OCI-LY1 (cell line): ENCODE measurements around the gene CRTC3.

ENCODE experiments used
- H2AFZ ChIP-seq: fragments of 200-600 bp; sonication (generic), shearing (Covaris generic); 2 replicates; pipeline ENCODE4 v1.6.0; 2014; ENCODE audit warnings: antibody characterized with exemption, mild to moderate bottlenecking, low read length
- H3F3A ChIP-seq: fragments of 200-600 bp; sonication (generic), shearing (Covaris generic); 2 replicates; pipeline ENCODE4 v1.6.0; 2014; ENCODE audit warnings: mild to moderate bottlenecking, antibody characterized with exemption, low read length, moderate library complexity; ENCODE audit not compliant: insufficient read depth
- H3K27ac ChIP-seq: fragments of 200-600 bp; sonication (generic); 2 replicates; pipeline ENCODE4 v1.5.1; 2014; ENCODE audit warnings: low read length, mixed run types, mild to moderate bottlenecking, low read depth; ENCODE audit not compliant: poor library complexity, severe bottlenecking
- H3K27me3 ChIP-seq: fragments of 200-600 bp; sonication (generic); 2 replicates; pipeline ENCODE4 v1.6.0; 2014; ENCODE audit warnings: antibody characterized with exemption, mild to moderate bottlenecking, low read length, moderate library complexity; ENCODE audit not compliant: insufficient read depth
- H3K36me3 ChIP-seq: fragments of 200-600 bp; sonication (generic); 2 replicates; pipeline ENCODE4 v1.6.1; 2014; ENCODE audit warnings: mild to moderate bottlenecking, antibody characterized with exemption, low read length, moderate library complexity, mixed read lengths; ENCODE audit not compliant: insufficient read depth
- H3K4me1 ChIP-seq: fragments of 200-600 bp; sonication (generic); 2 replicates; pipeline ENCODE4 v1.5.1; 2014; ENCODE audit warnings: mild to moderate bottlenecking, low read length, moderate library complexity; ENCODE audit not compliant: insufficient read depth, severe bottlenecking
- H3K4me2 ChIP-seq: fragments of 200-600 bp; sonication (generic), shearing (Covaris generic); 2 replicates; pipeline ENCODE4 v1.6.1; 2014; ENCODE audit warnings: low read length
- H3K4me3 ChIP-seq: fragments of 200-600 bp; sonication (generic); 2 replicates; pipeline ENCODE4 v1.5.1; 2014; ENCODE audit warnings: low read length, low read depth, mild to moderate bottlenecking, mixed read lengths; ENCODE audit not compliant: poor library complexity, severe bottlenecking
- H3K79me2 ChIP-seq: fragments of 200-600 bp; shearing (Covaris generic); 2 replicates; pipeline ENCODE4 v1.6.1; 2016; ENCODE audit warnings: mixed run types, low read length, mixed read lengths; ENCODE audit not compliant: insufficient read depth
- H3K9ac ChIP-seq: fragments of 200-600 bp; sonication (generic), shearing (Covaris generic); 2 replicates; pipeline ENCODE4 v1.6.1; 2014; ENCODE audit warnings: mild to moderate bottlenecking, low read length, mixed read lengths
- H3K9me2 ChIP-seq: fragments of 200-600 bp; sonication (generic), shearing (Covaris generic); 2 replicates; pipeline ENCODE4 v1.6.1; 2014; ENCODE audit warnings: low read depth, mild to moderate bottlenecking, low read length, mixed read lengths
- H3K9me3 ChIP-seq: fragments of 200-600 bp; shearing (Covaris generic); 2 replicates; pipeline ENCODE4 v1.6.1; 2014; ENCODE audit warnings: low read length, mixed read lengths
- H4K20me1 ChIP-seq: fragments of 200-600 bp; sonication (generic), shearing (Covaris generic); 2 replicates; pipeline ENCODE4 v1.6.0; 2016; ENCODE audit warnings: mild to moderate bottlenecking, low read length; ENCODE audit not compliant: insufficient read depth
- CTCF ChIP-seq: fragments of 200-600 bp; sonication (generic), shearing (Covaris generic); IDR thresholded peaks from 2 replicates; pipeline ENCODE4 v1.5.1; 2017; ENCODE audit warnings: mild to moderate bottlenecking, antibody characterized with exemption, low read length, moderate library complexity, mixed read lengths
- EZH2 ChIP-seq: fragments of 200-600 bp; sonication (generic), shearing (Covaris generic); IDR thresholded peaks from 2 replicates; pipeline ENCODE4 v1.8.0; 2017; ENCODE audit warnings: borderline replicate concordance, mixed run types, mild to moderate bottlenecking, antibody characterized with exemption, low read length, moderate library complexity, mixed read lengths

The CRTC3 gene

GRCh38 chr15:90580946-90581345 lies 51.2 kb downstream of the CRTC3 start:
- Histone ChIP-seq H3K9ac (no peak overlapping the region), H3K27ac (no peak overlapping the region), H3K4me1 (no peaks in the 10 kb centered on the region), H3K27me3 (no peaks in the 10 kb centered on the region), H3K36me3 (no peaks in the 10 kb centered on the region), H2AFZ (no peak overlapping the region), H3K79me2 (no peaks in the 10 kb centered on the region), H3K9me2 (no peaks in the 10 kb centered on the region), H3K9me3 (no peaks in the 10 kb centered on the region), H3K4me3 (no peak overlapping the region), H3F3A (no peaks in the 10 kb centered on the region), H3K4me2 (no peak overlapping the region), H4K20me1 (no peaks in the 10 kb centered on the region)
- TF ChIP-seq EZH2: no peak

GRCh38 chr15:90581771-90582352 lies 52.1 kb downstream of the CRTC3 start:
- H3K4me2 ChIP-seq: no peak overlapping the region
- H3K27ac ChIP-seq: no peak overlapping the region
- H3K27me3 ChIP-seq: no peaks in the 10 kb centered on the region
- TF ChIP-seq CTCF (no peak), EZH2 (no peak)
- no peaks in the 10 kb centered on the region for H4K20me1 ChIP-seq
- H3K9ac ChIP-seq: no peak overlapping the region
- H3K9me2 ChIP-seq: no peaks in the 10 kb centered on the region
- H3K36me3 ChIP-seq: no peaks in the 10 kb centered on the region
- no peaks in the 10 kb centered on the region for H3F3A ChIP-seq
- H3K9me3 ChIP-seq: no peaks in the 10 kb centered on the region
- no peaks in the 10 kb centered on the region for H3K4me1 ChIP-seq
- no peak overlapping the region for H3K4me3 ChIP-seq
- H3K79me2 ChIP-seq: no peaks in the 10 kb centered on the region
- no peak overlapping the region for H2AFZ ChIP-seq

- H2AFZ ChIP-seq: no peak overlapping the region
- H3K4me1 ChIP-seq: no peaks in the 10 kb centered on the region
- H4K20me1 ChIP-seq: no peaks in the 10 kb centered on the region
- no peak overlapping the region for H3K4me3 ChIP-seq
- TF ChIP-seq EZH2: no peak
- H3K36me3 ChIP-seq: no peaks in the 10 kb centered on the region
- no peak overlapping the region for H3K27ac ChIP-seq
- H3K27me3 ChIP-seq: no peaks in the 10 kb centered on the region
- H3K4me2 ChIP-seq: no peak overlapping the region
- H3K9ac ChIP-seq: no peak overlapping the region
- no peaks in the 10 kb centered on the region for H3K79me2 ChIP-seq
- no peaks in the 10 kb centered on the region for H3K9me2 ChIP-seq
- no peaks in the 10 kb centered on the region for H3F3A ChIP-seq
- H3K9me3 ChIP-seq: no peaks in the 10 kb centered on the region
Measured at GRCh38 chr15:90582553-90582952, 52.8 kb downstream of the CRTC3 start.

GRCh38 chr15:90583471-90584252 lies 53.9 kb downstream of the CRTC3 start:
- no peaks in the 10 kb centered on the region for H3K9me3 ChIP-seq
- H3K4me2 ChIP-seq: no peak overlapping the region
- H3K4me3 ChIP-seq: no peak overlapping the region
- H3K9ac ChIP-seq: no peak overlapping the region
- no peaks in the 10 kb centered on the region for H4K20me1 ChIP-seq
- H3K27ac ChIP-seq: no peak overlapping the region
- H3K27me3 ChIP-seq: no peaks in the 10 kb centered on the region
- no peaks in the 10 kb centered on the region for H3K36me3 ChIP-seq
- no peaks in the 10 kb centered on the region for H3F3A ChIP-seq
- H2AFZ ChIP-seq: no peak overlapping the region
- no peaks in the 10 kb centered on the region for H3K9me2 ChIP-seq
- TF ChIP-seq EZH2 (no peak), CTCF (no peak)
- H3K4me1 ChIP-seq: no peaks in the 10 kb centered on the region
- H3K79me2 ChIP-seq: no peaks in the 10 kb centered on the region
